Measurements from ENCODE around the gene ACVR1B.

Gene ACVR1B

DNA sequence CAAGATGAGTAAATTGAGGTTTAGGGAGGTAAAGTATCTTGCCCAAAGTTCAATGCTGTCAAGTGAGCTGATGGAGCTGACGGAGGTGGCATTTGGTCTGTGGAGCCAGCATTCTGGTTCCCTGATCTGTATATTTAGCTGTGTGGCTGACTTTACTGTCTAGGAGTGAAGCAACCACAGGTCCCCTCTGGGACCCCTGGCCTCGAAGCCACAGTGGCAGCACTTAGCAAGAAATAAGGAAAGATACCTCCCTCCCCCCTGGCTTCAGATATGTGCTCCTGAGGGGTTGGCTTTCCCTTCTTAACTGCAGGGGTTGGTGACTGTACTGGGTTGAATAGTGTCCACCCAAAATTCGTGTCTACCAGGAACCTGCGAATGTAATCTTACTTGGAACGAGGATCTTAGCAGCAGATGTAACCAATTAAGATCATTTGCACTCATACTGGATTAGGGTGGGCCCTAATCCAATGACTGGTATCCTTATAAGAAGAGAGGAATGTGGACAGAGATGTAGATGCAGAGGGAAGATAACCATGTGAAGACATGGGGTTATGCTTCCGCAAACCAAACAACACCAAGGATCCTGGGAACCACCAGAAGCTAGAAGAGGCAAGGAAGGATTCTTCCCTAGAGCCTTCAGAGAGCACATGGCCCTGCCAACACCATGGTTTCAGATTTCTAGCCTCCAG lies 2.0 kb upstream of the ACVR1B start:
- peak; percentile 45 for DNase-seq (ENCODE audit: low read depth)
- Histone ChIP-seq H3K36me3 (ENCODE audit: control insufficient read depth, insufficient read depth, low read length, severe bottlenecking) (no peaks in the 10 kb centered on the region), H3K9ac (ENCODE audit: low read length) (no peak overlapping the region), H3K4me1 (ENCODE audit: control insufficient read depth, insufficient read depth, low read length) (peaks cover 17% of the 10 kb centered on the region), H3K27me3 (replicated peaks; ENCODE audit: control insufficient read depth, insufficient read depth, low read length) (no peaks in the 10 kb centered on the region), H3K9me3 (ENCODE audit: control insufficient read depth, low read length) (peaks cover 11% of the 10 kb centered on the region), H3K4me3 (ENCODE audit: low read length) (no peak overlapping the region)

DNA sequence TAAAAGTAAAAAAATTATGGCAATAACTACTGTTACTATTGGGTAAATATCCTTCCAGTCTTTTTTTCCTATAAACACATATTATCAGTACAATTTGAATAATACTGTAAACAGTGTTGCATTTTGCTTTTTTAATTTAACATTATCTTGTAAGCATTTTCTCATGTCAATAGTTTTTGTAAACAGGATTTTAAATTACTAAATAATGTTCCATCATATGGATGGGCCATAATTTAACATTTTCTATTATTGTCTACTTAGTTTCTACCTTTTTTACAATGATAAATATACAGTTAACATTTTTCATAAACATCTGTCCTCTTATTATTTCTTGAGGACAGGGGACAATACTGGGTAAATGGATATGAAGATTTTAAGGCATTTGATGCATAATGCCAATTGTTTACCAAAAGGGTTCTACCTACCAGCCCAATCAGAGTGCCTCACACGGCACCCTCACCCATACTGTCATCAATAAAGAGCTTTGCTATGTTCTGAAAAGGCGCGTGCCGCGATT lies 759 bp upstream of the ACVR1B start:
- peak overlapping the region; percentile 88 for H3K4me3 ChIP-seq (ENCODE audit: low read length)
- no peak for DNase-seq (ENCODE audit: low read depth)
- no peaks in the 10 kb centered on the region for H3K9me3 ChIP-seq (ENCODE audit: control insufficient read depth, low read length)
- peaks cover 30% of the 10 kb centered on the region for H3K4me1 ChIP-seq (ENCODE audit: control insufficient read depth, insufficient read depth, low read length)
- no peaks in the 10 kb centered on the region for H3K36me3 ChIP-seq (ENCODE audit: control insufficient read depth, insufficient read depth, low read length, severe bottlenecking)
- peak overlapping the region; percentile 86 for H3K9ac ChIP-seq (ENCODE audit: low read length)
- H3K27me3 ChIP-seq (replicated peaks; ENCODE audit: control insufficient read depth, insufficient read depth, low read length), result no peaks in the 10 kb centered on the region

DNA sequence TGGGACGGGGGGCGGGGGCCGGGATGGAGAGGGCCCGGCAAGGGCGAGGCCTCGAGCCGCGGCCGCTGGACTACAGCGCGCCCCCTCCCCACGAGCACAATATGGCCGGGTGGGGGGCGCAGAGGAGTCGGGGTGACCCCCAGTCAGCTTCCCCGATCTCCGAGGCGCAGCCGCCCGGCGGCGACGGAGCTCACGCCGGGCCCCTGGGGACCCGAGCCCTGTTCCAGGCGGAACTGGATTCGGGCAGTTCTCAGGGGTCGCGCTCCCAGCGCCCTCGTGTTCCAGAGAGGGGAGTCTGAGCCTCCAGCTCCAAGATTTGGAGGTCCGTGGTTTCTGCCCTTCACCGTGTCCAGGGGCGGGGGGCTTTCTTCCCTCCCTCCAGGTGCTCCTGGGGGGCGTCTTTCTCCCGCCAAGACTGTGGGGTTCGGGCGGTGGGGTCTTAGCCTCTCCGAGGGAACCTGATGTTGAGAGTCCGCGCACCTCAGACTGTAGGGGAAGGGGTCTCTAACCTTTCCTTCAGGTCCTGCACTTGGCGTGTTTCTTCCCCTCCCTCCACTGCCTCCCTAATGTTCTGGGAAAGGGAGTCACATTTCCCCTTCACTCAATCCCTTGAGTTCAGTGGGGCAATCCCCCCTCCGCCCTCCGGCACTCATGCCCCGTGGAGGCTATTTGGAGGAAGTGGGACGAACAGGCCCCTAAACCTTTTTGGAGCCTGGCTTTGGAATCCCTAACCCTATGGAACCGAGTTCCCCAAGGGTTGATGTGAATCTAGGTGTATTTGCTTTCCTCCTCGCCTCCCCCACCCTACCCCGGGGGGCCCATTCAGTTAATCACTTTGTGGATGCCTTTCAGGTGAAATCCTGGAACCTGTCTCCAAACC lies 584 bp downstream of the ACVR1B start:
- Histone ChIP-seq H3K4me1 (ENCODE audit: control insufficient read depth, insufficient read depth, low read length) (peaks cover 37% of the 10 kb centered on the region), H3K9me3 (ENCODE audit: control insufficient read depth, low read length) (no peaks in the 10 kb centered on the region), H3K9ac (ENCODE audit: low read length) (peak overlapping the region; percentile 98), H3K4me3 (ENCODE audit: low read length) (peak overlapping the region; percentile 95), H3K27me3 (replicated peaks; ENCODE audit: control insufficient read depth, insufficient read depth, low read length) (no peaks in the 10 kb centered on the region), H3K36me3 (ENCODE audit: control insufficient read depth, insufficient read depth, low read length, severe bottlenecking) (no peaks in the 10 kb centered on the region)
- DNase-seq (ENCODE audit: low read depth), result peak; percentile 51

GRCh38 chr12:51953089-51953488 lies 1.6 kb downstream of the ACVR1B start:
- H3K27me3 ChIP-seq (replicated peaks; ENCODE audit: control insufficient read depth, insufficient read depth, low read length), result no peaks in the 10 kb centered on the region
- no peaks in the 10 kb centered on the region for H3K9me3 ChIP-seq (ENCODE audit: control insufficient read depth, low read length)
- no peak for DNase-seq (ENCODE audit: low read depth)
- peak overlapping the region; percentile 98 for H3K9ac ChIP-seq (ENCODE audit: low read length)
- H3K36me3 ChIP-seq (ENCODE audit: control insufficient read depth, insufficient read depth, low read length, severe bottlenecking), result no peaks in the 10 kb centered on the region
- H3K4me3 ChIP-seq (ENCODE audit: low read length), result peak overlapping the region; percentile 95
- peaks cover 41% of the 10 kb centered on the region for H3K4me1 ChIP-seq (ENCODE audit: control insufficient read depth, insufficient read depth, low read length)

DNA sequence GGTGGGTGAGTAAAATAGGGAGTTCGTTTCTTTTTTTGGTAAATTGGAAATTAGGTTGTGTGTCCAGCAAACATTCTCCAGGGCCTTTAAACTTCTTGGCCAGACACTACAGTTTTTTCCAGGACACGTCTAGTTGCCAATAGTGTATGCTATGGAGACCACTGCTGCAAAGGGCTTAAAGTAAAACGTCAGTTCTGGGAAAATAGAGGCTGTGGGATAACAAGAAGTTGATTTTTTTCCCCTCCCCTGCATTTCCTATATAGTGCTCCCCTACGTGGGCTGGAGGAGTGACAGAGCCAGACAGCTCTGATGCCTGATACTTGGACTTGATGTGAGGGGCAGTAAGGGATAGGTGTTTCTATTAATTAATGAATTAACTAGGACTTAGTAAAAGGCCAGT lies 2.4 kb downstream of the ACVR1B start:
- peak overlapping the region; percentile 98 for H3K9ac ChIP-seq (ENCODE audit: low read length)
- DNase-seq (ENCODE audit: low read depth), result no peak
- no peaks in the 10 kb centered on the region for H3K36me3 ChIP-seq (ENCODE audit: control insufficient read depth, insufficient read depth, low read length, severe bottlenecking)
- H3K27me3 ChIP-seq (replicated peaks; ENCODE audit: control insufficient read depth, insufficient read depth, low read length), result no peaks in the 10 kb centered on the region
- H3K9me3 ChIP-seq (ENCODE audit: control insufficient read depth, low read length), result no peaks in the 10 kb centered on the region
- H3K4me3 ChIP-seq (ENCODE audit: low read length), result peak overlapping the region; percentile 95
- peaks cover 46% of the 10 kb centered on the region for H3K4me1 ChIP-seq (ENCODE audit: control insufficient read depth, insufficient read depth, low read length)

DNA sequence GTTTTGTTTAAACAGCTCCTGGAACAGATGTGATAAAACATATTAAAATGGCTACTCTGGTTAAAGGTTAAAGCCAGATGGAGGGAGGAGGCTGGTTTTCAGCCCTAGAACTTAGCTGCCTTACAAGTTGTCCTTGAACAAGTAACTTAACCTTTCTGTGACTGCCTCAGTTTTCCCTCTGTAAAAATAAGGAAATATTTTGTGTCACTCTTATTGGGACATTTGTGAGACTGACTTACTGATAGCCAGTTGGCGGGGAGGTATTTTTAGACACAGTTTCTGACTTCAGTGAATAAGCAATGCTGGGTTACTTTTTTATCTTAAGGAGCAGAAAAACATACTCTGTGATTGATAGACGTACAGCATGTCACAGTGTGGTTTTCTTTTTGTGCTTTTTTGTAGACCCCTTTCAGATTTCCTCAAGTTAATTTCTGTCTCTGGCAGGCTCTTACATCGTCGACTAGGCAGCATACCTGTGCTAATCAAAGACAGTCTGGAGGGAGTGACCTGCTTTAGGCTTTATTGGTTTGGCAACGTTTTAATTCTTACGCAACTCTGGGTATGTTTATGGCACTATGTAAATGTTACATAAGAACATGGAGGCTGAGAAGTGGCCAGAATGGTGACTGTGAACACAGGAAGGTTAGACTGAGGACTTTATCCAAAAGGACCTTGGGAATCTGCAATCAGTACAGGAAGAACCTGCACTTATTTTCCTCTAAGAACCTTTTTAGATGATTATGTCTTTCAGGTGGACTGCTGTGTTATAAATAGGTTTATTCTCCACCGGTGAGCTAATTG lies 3.3 kb downstream of the ACVR1B start:
- peak; percentile 44 for DNase-seq (ENCODE audit: low read depth)
- H3K4me3 ChIP-seq (ENCODE audit: low read length), result peak overlapping the region; percentile 95
- peaks cover 54% of the 10 kb centered on the region for H3K4me1 ChIP-seq (ENCODE audit: control insufficient read depth, insufficient read depth, low read length)
- no peaks in the 10 kb centered on the region for H3K9me3 ChIP-seq (ENCODE audit: control insufficient read depth, low read length)
- H3K36me3 ChIP-seq (ENCODE audit: control insufficient read depth, insufficient read depth, low read length, severe bottlenecking), result no peaks in the 10 kb centered on the region
- peak overlapping the region; percentile 98 for H3K9ac ChIP-seq (ENCODE audit: low read length)
- no peaks in the 10 kb centered on the region for H3K27me3 ChIP-seq (replicated peaks; ENCODE audit: control insufficient read depth, insufficient read depth, low read length)

DNA sequence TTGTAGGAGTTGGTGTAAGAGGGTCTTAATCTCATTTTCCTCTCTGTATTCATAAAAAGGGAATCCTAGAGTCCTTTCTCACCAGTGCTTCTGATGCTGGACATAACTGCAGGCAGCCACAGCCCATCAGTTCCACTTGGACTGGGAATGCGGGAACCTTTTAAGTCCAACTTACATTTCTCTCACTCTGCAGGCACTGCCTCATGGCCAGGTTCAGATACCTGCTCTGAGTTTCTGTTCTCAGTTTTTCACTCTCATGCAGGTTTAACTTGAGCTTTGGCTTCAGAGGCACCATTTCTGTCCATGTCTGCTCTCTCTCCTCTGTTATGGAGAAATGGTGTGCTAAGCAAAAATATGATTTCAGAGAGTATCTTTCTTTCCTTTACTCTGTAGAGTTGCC lies 4.2 kb downstream of the ACVR1B start:
- H3K36me3 ChIP-seq (ENCODE audit: control insufficient read depth, insufficient read depth, low read length, severe bottlenecking), result peaks cover 3% of the 10 kb centered on the region
- H3K4me1 ChIP-seq (ENCODE audit: control insufficient read depth, insufficient read depth, low read length), result peaks cover 62% of the 10 kb centered on the region
- no peak for DNase-seq (ENCODE audit: low read depth)
- peak overlapping the region; percentile 98 for H3K9ac ChIP-seq (ENCODE audit: low read length)
- no peaks in the 10 kb centered on the region for H3K9me3 ChIP-seq (ENCODE audit: control insufficient read depth, low read length)
- peak overlapping the region; percentile 95 for H3K4me3 ChIP-seq (ENCODE audit: low read length)
- no peaks in the 10 kb centered on the region for H3K27me3 ChIP-seq (replicated peaks; ENCODE audit: control insufficient read depth, insufficient read depth, low read length)

GRCh38 chr12:51958542-51958941 lies 7.0 kb downstream of the ACVR1B start:
- Histone ChIP-seq H3K4me3 (ENCODE audit: low read length) (no peak overlapping the region), H3K9ac (ENCODE audit: low read length) (no peak overlapping the region), H3K4me1 (ENCODE audit: control insufficient read depth, insufficient read depth, low read length) (peaks cover 73% of the 10 kb centered on the region), H3K36me3 (ENCODE audit: control insufficient read depth, insufficient read depth, low read length, severe bottlenecking) (peaks cover 10% of the 10 kb centered on the region), H3K27me3 (replicated peaks; ENCODE audit: control insufficient read depth, insufficient read depth, low read length) (no peaks in the 10 kb centered on the region), H3K9me3 (ENCODE audit: control insufficient read depth, low read length) (no peaks in the 10 kb centered on the region)
- DNase-seq (ENCODE audit: low read depth), result no peak

DNA sequence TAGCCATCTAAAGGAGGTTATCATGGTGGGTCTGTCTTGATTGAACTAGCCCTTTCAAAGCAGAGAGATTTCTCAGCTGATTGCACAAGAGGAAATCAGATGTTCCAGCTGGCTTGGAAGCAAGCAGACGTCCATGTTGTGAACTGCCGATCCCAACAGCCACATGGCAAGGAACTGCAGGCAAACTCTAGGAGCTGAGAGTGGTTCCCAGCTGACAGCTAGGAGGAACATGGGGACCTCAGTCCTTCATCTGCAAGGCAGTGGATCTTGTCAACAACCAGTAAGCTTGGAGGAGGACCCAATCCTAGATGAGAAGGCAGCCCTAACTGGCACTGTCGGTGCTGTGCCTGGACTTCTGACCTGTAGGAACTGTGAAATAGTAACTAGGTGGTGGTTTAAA lies 7.7 kb downstream of the ACVR1B start:
- DNase-seq (ENCODE audit: low read depth), result no peak
- Histone ChIP-seq H3K4me3 (ENCODE audit: low read length) (peak overlapping the region; percentile 70), H3K4me1 (ENCODE audit: control insufficient read depth, insufficient read depth, low read length) (peaks cover 66% of the 10 kb centered on the region), H3K27me3 (replicated peaks; ENCODE audit: control insufficient read depth, insufficient read depth, low read length) (no peaks in the 10 kb centered on the region), H3K9me3 (ENCODE audit: control insufficient read depth, low read length) (no peaks in the 10 kb centered on the region), H3K36me3 (ENCODE audit: control insufficient read depth, insufficient read depth, low read length, severe bottlenecking) (peaks cover 17% of the 10 kb centered on the region), H3K9ac (ENCODE audit: low read length) (peak overlapping the region; percentile 62)

GRCh38 chr12:51959921-51960320 lies 8.4 kb downstream of the ACVR1B start:
- Histone ChIP-seq H3K4me3 (ENCODE audit: low read length) (no peak overlapping the region), H3K36me3 (ENCODE audit: control insufficient read depth, insufficient read depth, low read length, severe bottlenecking) (peaks cover 17% of the 10 kb centered on the region), H3K27me3 (replicated peaks; ENCODE audit: control insufficient read depth, insufficient read depth, low read length) (no peaks in the 10 kb centered on the region), H3K4me1 (ENCODE audit: control insufficient read depth, insufficient read depth, low read length) (peaks cover 59% of the 10 kb centered on the region), H3K9me3 (ENCODE audit: control insufficient read depth, low read length) (no peaks in the 10 kb centered on the region), H3K9ac (ENCODE audit: low read length) (peak overlapping the region; percentile 62)
- no peak for DNase-seq (ENCODE audit: low read depth)

- Histone ChIP-seq H3K36me3 (ENCODE audit: control insufficient read depth, insufficient read depth, low read length, severe bottlenecking) (peaks cover 17% of the 10 kb centered on the region), H3K9me3 (ENCODE audit: control insufficient read depth, low read length) (no peaks in the 10 kb centered on the region)
Observed at GRCh38 chr12:51960488-51960887, 9.0 kb downstream of the ACVR1B start.

More at GRCh38 chr12:51960488-51960887, 9.0 kb downstream of the ACVR1B start:
- DNase-seq (ENCODE audit: low read depth), result no peak
- no peak overlapping the region for H3K9ac ChIP-seq (ENCODE audit: low read length)
- peaks cover 53% of the 10 kb centered on the region for H3K4me1 ChIP-seq (ENCODE audit: control insufficient read depth, insufficient read depth, low read length)
- no peak overlapping the region for H3K4me3 ChIP-seq (ENCODE audit: low read length)
- H3K27me3 ChIP-seq (replicated peaks; ENCODE audit: control insufficient read depth, insufficient read depth, low read length), result no peaks in the 10 kb centered on the region

All from adipocyte (in vitro differentiated cells).